HCT116 (cell line): ENCODE measurements around the gene ZCCHC10. TPM values are rescaled to one million over a fixed set of nuclear protein-coding genes. Genes with fewer than 3 reads are reported as not detected.

Experiments used
- EGR1 ChIP-seq: IDR thresholded peaks from 2 replicates; pipeline ENCODE4 v1.6.1; 2012; ENCODE audit warnings: low read depth
- EZH2phosphoT487 ChIP-seq: fragments of 200-600 bp; IDR thresholded peaks from 2 replicates; pipeline ENCODE4 v1.6.1; 2018; ENCODE audit warnings: antibody characterized with exemption, borderline replicate concordance
- REST ChIP-seq: IDR thresholded peaks from 2 replicates; pipeline ENCODE4 v1.6.1; 2012; ENCODE audit warnings: low read depth
- SIN3A ChIP-seq: IDR thresholded peaks from 2 replicates; pipeline ENCODE4 v1.6.1; 2012; ENCODE audit warnings: low read depth
- SP1 ChIP-seq: IDR thresholded peaks from 2 replicates; pipeline ENCODE4 v1.6.1; 2012; ENCODE audit warnings: low read depth
- SRF ChIP-seq: IDR thresholded peaks from 2 replicates; pipeline ENCODE4 v1.6.1; 2012; ENCODE audit warnings: low read depth
- total RNA-seq: library from RNA; stranded (reverse); gene quantifications from one replicate; pipeline ENCODE4 v1.2.1, GENCODE V29; 2021; ENCODE audit not compliant: unreplicated experiment
- TF ChIP-seq, protein P1 (sequence below), 3 experiments: fragments of 200-600 bp in 1 of 3; sonication (generic) in 1 of 3; IDR thresholded peaks in 2 of 3; conservative IDR thresholded peaks in 1 of 3; 2 replicates each; pipeline ENCODE4 v1.5.1; 2012 to 2017; ENCODE audit warnings: low read depth in 2 of 3, low read length in 2 of 3, antibody characterized with exemption in 1 of 3, borderline replicate concordance in 1 of 3, control low read depth in 1 of 3, mild to moderate bottlenecking in 1 of 3, mixed read lengths in 1 of 3, mixed run types in 1 of 3, moderate library complexity in 1 of 3; ENCODE audit not compliant: insufficient read depth in 1 of 3
- TF ChIP-seq, protein P2 (sequence below): IDR thresholded peaks from 2 replicates; pipeline ENCODE4 v1.6.1; 2012

The ZCCHC10 gene
- total RNA-seq, 1 experiment from 2014 or later = 19.2 TPM

DNA sequence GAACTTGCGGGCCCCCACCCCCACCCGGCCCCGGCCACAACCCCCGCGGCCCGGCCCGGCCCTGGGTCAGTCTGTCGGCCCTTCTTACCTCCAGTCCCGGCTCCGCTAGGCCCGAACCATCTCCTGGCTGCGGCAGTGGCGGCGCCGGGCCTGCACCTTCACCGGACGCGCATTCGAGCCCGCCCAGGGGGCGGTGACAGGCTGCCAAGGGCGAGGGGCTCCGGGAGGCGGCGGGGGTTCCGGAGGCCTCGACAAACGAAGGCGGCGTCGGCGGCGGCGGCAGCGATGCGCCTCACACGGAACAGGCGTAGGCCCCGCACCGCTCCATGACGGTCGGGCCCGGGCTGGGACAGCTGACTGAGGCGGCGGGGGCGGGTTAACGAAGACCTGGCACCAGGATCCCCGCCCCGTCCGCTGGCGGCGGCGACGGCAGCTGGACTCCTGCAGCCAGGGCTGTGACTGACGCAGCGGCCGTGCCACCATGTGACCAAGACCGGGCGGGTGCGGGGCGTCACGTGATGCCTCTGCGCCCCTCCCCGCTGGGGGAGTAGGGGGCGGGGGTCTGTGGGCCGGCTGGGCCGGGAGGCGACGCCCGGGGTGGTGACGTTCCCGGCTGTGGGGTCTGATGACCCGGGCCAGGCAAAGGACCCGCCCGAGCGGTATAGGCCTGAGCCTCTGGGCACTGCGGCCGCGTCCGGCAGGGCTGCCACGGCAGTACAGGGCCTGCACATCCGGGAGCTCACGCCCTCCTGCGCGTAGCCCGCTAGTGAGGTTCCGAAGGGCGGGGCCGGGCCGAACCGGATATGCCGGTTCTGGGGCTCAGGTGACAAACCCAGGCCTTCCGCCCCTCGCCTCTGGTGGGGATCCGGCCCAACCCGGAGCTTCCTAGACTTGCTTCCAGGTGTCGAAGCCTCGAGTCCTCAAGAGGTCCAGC, 62.9 kb downstream of the ZCCHC10 start, which contains the start of gene AFF4 (continued):
- TF ChIP-seq, protein P1, sequence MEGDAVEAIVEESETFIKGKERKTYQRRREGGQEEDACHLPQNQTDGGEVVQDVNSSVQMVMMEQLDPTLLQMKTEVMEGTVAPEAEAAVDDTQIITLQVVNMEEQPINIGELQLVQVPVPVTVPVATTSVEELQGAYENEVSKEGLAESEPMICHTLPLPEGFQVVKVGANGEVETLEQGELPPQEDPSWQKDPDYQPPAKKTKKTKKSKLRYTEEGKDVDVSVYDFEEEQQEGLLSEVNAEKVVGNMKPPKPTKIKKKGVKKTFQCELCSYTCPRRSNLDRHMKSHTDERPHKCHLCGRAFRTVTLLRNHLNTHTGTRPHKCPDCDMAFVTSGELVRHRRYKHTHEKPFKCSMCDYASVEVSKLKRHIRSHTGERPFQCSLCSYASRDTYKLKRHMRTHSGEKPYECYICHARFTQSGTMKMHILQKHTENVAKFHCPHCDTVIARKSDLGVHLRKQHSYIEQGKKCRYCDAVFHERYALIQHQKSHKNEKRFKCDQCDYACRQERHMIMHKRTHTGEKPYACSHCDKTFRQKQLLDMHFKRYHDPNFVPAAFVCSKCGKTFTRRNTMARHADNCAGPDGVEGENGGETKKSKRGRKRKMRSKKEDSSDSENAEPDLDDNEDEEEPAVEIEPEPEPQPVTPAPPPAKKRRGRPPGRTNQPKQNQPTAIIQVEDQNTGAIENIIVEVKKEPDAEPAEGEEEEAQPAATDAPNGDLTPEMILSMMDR (IDR thresholded peaks at IDR 0.05 in 2 of 3, conservative IDR thresholded peaks at IDR 0.05 in 1 of 3; ENCODE audit: borderline replicate concordance in 1 of 3, insufficient read depth in 1 of 3, low read depth in 2 of 3, low read length in 2 of 3) = no peak
- TF ChIP-seq, protein P2, sequence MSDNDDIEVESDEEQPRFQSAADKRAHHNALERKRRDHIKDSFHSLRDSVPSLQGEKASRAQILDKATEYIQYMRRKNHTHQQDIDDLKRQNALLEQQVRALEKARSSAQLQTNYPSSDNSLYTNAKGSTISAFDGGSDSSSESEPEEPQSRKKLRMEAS = peak; percentile 95
- TF ChIP-seq SP1 (peak; percentile 58; the same call in 1 of the 2 replicates), EGR1 (peak; percentile 95), SIN3A (peak; percentile 95), EZH2phosphoT487 (no peak), SRF (no peak), REST (no peak)
